SK-N-SH (cell line): ENCODE results near the gene SPIN1.

Source experiments
- CTCF ChIP-seq: fragments of 200-600 bp; sonication (generic); IDR thresholded peaks from 2 replicates; pipeline ENCODE4 v1.6.1; 2017; ENCODE audit warnings: antibody characterized with exemption, mild to moderate bottlenecking, moderate library complexity
- EP300 ChIP-seq, 2 experiments: IDR thresholded peaks; 2 replicates each; pipeline versions ENCODE4 v1.4.0 to v1.6.1; 2012; ENCODE audit warnings: borderline replicate concordance in 1 of 2, low read depth in 1 of 2, low read length in 1 of 2
- RXRA ChIP-seq: IDR thresholded peaks from 2 replicates; pipeline ENCODE4 v1.4.0; 2012; ENCODE audit warnings: low read depth, mild to moderate bottlenecking, borderline replicate concordance
- SMC3 ChIP-seq: IDR thresholded peaks from 2 replicates; pipeline ENCODE4 v1.6.1; 2012; ENCODE audit warnings: low read depth, low read length, improper control_type of control experiment

- TF ChIP-seq SMC3 (no peak), RXRA (no peak), CTCF (no peak), EP300 (IDR thresholded peaks at IDR 0.05; ENCODE audit: borderline replicate concordance in 1 of 2, low read depth in 1 of 2, low read length in 1 of 2) (no peak)
Observed at GRCh38 chr9:88436379-88436778, 48.1 kb downstream of the SPIN1 start.
